H9 (cell line): ENCODE results near the gene MYLK. TPM values are rescaled to one million over a fixed set of nuclear protein-coding genes. Genes with fewer than 3 reads are reported as not detected.

Experiments
- DNase-seq: peaks from one replicate; pipeline ENCODE4 v3.0.0-alpha.2; 2017
- H2AFZ ChIP-seq: one replicate; pipeline ENCODE4 v1.6.1; 2013; ENCODE audit warnings: mild to moderate bottlenecking, low read length, control low read depth, moderate library complexity
- H2AK5ac ChIP-seq: 2 replicates; pipeline ENCODE4 v1.6.1; 2013; ENCODE audit warnings: low read length, control low read depth, mixed read lengths; ENCODE audit not compliant: insufficient read length
- H2BK120ac ChIP-seq: one replicate; pipeline ENCODE4 v1.6.1; 2013; ENCODE audit warnings: low read depth, mild to moderate bottlenecking, low read length, control low read depth, inconsistent platforms; ENCODE audit not compliant: poor library complexity, severe bottlenecking
- H2BK12ac ChIP-seq: 2 replicates; pipeline ENCODE4 v1.6.1; 2013; ENCODE audit warnings: low read length, control low read depth, mixed read lengths, low read depth; ENCODE audit not compliant: insufficient read length
- H2BK15ac ChIP-seq: 2 replicates; pipeline ENCODE4 v1.6.1; 2013; ENCODE audit warnings: low read depth, low read length, control low read depth
- H2BK20ac ChIP-seq: one replicate; pipeline ENCODE4 v1.6.1; 2013; ENCODE audit warnings: low read depth, mild to moderate bottlenecking, low read length, control low read depth, inconsistent platforms; ENCODE audit not compliant: poor library complexity, severe bottlenecking
- H2BK5ac ChIP-seq: 2 replicates; pipeline ENCODE4 v1.6.1; 2013; ENCODE audit warnings: low read length, control low read depth, mixed read lengths; ENCODE audit not compliant: insufficient read length
- H3K14ac ChIP-seq: 2 replicates; pipeline ENCODE4 v1.6.1; 2013; ENCODE audit warnings: low read length, control low read depth; ENCODE audit not compliant: insufficient read depth
- H3K18ac ChIP-seq: 2 replicates; pipeline ENCODE4 v1.6.1; 2013; ENCODE audit warnings: low read depth, mild to moderate bottlenecking, mixed read lengths, low read length, control low read depth; ENCODE audit not compliant: insufficient read length
- H3K23ac ChIP-seq: 2 replicates; pipeline ENCODE4 v1.6.1; 2013; ENCODE audit warnings: low read length, control low read depth, mixed read lengths, low read depth; ENCODE audit not compliant: insufficient read length
- H3K23me2 ChIP-seq: 2 replicates; pipeline ENCODE4 v1.6.1; 2013; ENCODE audit warnings: low read depth, mild to moderate bottlenecking, mixed read lengths, low read length, control low read depth; ENCODE audit not compliant: insufficient read length, poor library complexity, severe bottlenecking
- H3K27ac ChIP-seq: 2 replicates; pipeline ENCODE4 v1.5.1; 2013; ENCODE audit warnings: low read length, control low read depth, mixed read lengths, low read depth; ENCODE audit not compliant: insufficient read length
- H3K27me3 ChIP-seq: 2 replicates; pipeline ENCODE4 v1.6.1; 2013; ENCODE audit warnings: low read length, control low read depth, inconsistent platforms; ENCODE audit not compliant: insufficient read depth
- H3K4ac ChIP-seq: 2 replicates; pipeline ENCODE4 v1.6.1; 2013; ENCODE audit warnings: low read depth, mild to moderate bottlenecking, control low read depth, inconsistent platforms, low read length, moderate library complexity
- H3K4me1 ChIP-seq: 2 replicates; pipeline ENCODE4 v1.6.1; 2013; ENCODE audit warnings: low read length, control low read depth, inconsistent platforms; ENCODE audit not compliant: insufficient read depth
- H3K4me2 ChIP-seq: 2 replicates; pipeline ENCODE4 v1.6.1; 2013; ENCODE audit warnings: low read length, control low read depth, mixed read lengths; ENCODE audit not compliant: insufficient read length, insufficient read depth
- H3K56ac ChIP-seq: 2 replicates; pipeline ENCODE4 v1.6.1; 2013; ENCODE audit warnings: low read depth, mild to moderate bottlenecking, mixed read lengths, low read length, control low read depth; ENCODE audit not compliant: insufficient read length
- H3K79me1 ChIP-seq: 2 replicates; pipeline ENCODE4 v1.6.1; 2013; ENCODE audit warnings: low read depth, mild to moderate bottlenecking, moderate library complexity, low read length, control low read depth, inconsistent platforms; ENCODE audit not compliant: insufficient read depth, poor library complexity, severe bottlenecking
- H3K79me2 ChIP-seq: 2 replicates; pipeline ENCODE4 v1.6.1; 2013; ENCODE audit warnings: low read length, control low read depth, inconsistent platforms; ENCODE audit not compliant: insufficient read depth
- H3K9ac ChIP-seq: 2 replicates; pipeline ENCODE4 v1.6.1; 2013; ENCODE audit warnings: low read length, control low read depth, mixed read lengths; ENCODE audit not compliant: insufficient read length; ENCODE audit errors: extremely low read depth
- H3K9me3 ChIP-seq: one replicate; pipeline ENCODE4 v1.6.1; 2013; ENCODE audit warnings: low read depth, low read length, inconsistent platforms; ENCODE audit not compliant: control insufficient read depth
- H3T11ph ChIP-seq: one replicate; pipeline ENCODE4 v1.6.1; 2013; ENCODE audit warnings: mild to moderate bottlenecking, low read length, control low read depth, inconsistent platforms
- H4K20me1 ChIP-seq: one replicate; pipeline ENCODE4 v1.6.1; 2013; ENCODE audit not compliant: control insufficient read depth, insufficient read length, insufficient read depth
- H4K5ac ChIP-seq: 2 replicates; pipeline ENCODE4 v1.6.1; 2013; ENCODE audit warnings: low read depth, mild to moderate bottlenecking, mixed read lengths, low read length, control low read depth; ENCODE audit not compliant: insufficient read length
- H4K8ac ChIP-seq: replicated peaks from 2 replicates; pipeline ENCODE4 v1.6.1; 2013; ENCODE audit warnings: low read length, control low read depth, mixed read lengths, low read depth; ENCODE audit not compliant: insufficient read length
- H4K91ac ChIP-seq: 2 replicates; pipeline ENCODE4 v1.6.1; 2013; ENCODE audit warnings: low read depth, mild to moderate bottlenecking, moderate library complexity, mixed read lengths, low read length, control low read depth; ENCODE audit not compliant: insufficient read length
- H3K27ac Mint-ChIP-seq, 3 experiments: 2 replicates in 2 of 3; 3 replicates in 1 of 3; pipeline ENCODE4 v1.8.0; 2020 to 2021; ENCODE audit warnings: mixed read lengths in 3 of 3, mild to moderate bottlenecking in 1 of 3, moderate library complexity in 1 of 3
- H3K27me3 Mint-ChIP-seq: 2 replicates; pipeline ENCODE4 v1.8.0; 2021; ENCODE audit warnings: low read depth, mild to moderate bottlenecking, moderate library complexity, mixed read lengths
- H3K36me3 Mint-ChIP-seq, 3 experiments: 2 replicates in 2 of 3; 3 replicates in 1 of 3; pipeline ENCODE4 v1.8.0; 2020 to 2021; ENCODE audit warnings: low read depth in 3 of 3, mixed read lengths in 3 of 3; ENCODE audit not compliant: insufficient read depth in 1 of 3
- H3K4me1 Mint-ChIP-seq, 2 experiments: 2 replicates each; pipeline ENCODE4 v1.8.0; 2020; ENCODE audit warnings: mixed read lengths in 2 of 2
- H3K4me3 Mint-ChIP-seq, 2 experiments: 2 replicates in 1 of 2; 3 replicates in 1 of 2; pipeline ENCODE4 v1.8.0; 2020 to 2021; ENCODE audit warnings: mild to moderate bottlenecking in 2 of 2, mixed read lengths in 2 of 2, moderate library complexity in 1 of 2
- H3K9me3 Mint-ChIP-seq, 2 experiments: 2 replicates in 1 of 2; 3 replicates in 1 of 2; pipeline ENCODE4 v1.8.0; 2020; ENCODE audit warnings: mild to moderate bottlenecking in 2 of 2, mixed read lengths in 2 of 2, moderate library complexity in 1 of 2
- WGBS: extraction: QIAGEN DNeasy Blood & Tissue Kit; methylation state at CpG from one replicate; pipeline ENCODE4 v1.1.7; 2013; ENCODE audit warnings: missing lambda C conversion rate, low lambda C conversion rate, mixed read lengths; ENCODE audit not compliant: insufficient read length; ENCODE audit errors: extremely low coverage; 5-methylcytosine and 5-hydroxymethylcytosine counted together
- total RNA-seq: library from RNA; stranded (reverse); gene quantifications from 2 replicates; pipeline ENCODE4 v1.2.1, GENCODE V29; 2021
- TF ChIP-seq, protein P1 (sequence below): fragments of 200-600 bp; sonication (generic); conservative IDR thresholded peaks from 3 replicates; pipeline ENCODE4 v1.8.0; 2021; ENCODE audit warnings: antibody characterized with exemption, mild to moderate bottlenecking

Gene MYLK
- total RNA-seq, 1 experiment from 2014 or later = 10.1 TPM

DNA sequence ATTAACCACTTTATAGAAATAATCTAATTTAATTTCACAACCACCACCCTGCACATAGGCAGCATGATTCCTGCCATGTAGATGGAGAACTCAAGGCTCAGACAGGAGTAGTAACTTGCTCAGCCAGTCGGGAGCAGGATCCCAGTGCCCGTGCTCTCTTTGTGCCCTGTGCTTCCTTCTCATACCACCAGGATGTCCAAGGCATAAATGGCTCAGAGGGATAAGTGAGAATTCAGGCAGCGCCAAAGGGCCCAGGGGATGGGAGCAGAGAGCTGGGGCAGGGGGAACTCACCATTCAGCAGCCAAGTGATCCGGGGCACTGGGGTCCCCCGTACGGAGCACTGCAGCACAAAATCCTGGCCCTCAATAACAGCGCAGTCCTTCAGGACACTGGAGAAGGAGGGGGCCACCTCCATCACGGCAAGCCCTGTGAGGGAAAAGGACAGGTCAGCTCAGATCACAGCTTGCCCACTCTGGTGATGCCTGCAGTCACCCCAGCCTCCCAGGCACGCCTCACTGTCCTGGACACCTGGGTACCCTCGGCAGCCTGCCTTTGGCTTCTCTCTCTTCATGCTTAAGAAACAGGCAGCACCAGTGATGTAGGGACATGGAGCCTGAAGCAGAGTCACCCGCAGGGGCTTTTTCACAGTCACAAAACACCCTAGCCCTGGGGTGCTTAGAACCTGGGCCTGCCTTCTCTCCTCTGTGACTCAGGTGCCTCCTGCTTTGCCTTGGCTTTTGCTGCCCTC, 158.3 kb downstream of the MYLK start:
- Mint-ChIP-seq H3K27me3 (no peaks in the 10 kb centered on the region), H3K4me3 (no peak overlapping the region), H3K27ac (peak overlapping the region in 1 of 3 experiments; percentile 44; a peak in 3 of 7 replicates), H3K9me3 (no peaks in the 10 kb centered on the region), H3K4me1 (peaks cover 2% of the 10 kb centered on the region in 2 experiments; a peak in 2 of 4 replicates), H3K36me3 (no peaks in the 10 kb centered on the region)
- Histone ChIP-seq H3K79me2 (no peaks in the 10 kb centered on the region), H3K4me2 (no peak overlapping the region), H2BK12ac (no peak overlapping the region), H3K79me1 (no peaks in the 10 kb centered on the region), H3K9ac (no peak overlapping the region), H4K20me1 (no peaks in the 10 kb centered on the region), H4K5ac (no peak overlapping the region), H2BK120ac (no peak overlapping the region), H3K18ac (no peak overlapping the region), H3K4ac (no peak overlapping the region), H4K91ac (no peak overlapping the region), H3K14ac (no peak overlapping the region; the same call in 1 of the 2 replicates), H3K4me1 (no peaks in the 10 kb centered on the region), H4K8ac (no peak overlapping the region), H3K27me3 (no peaks in the 10 kb centered on the region), H3K27ac (no peak overlapping the region), H2BK20ac (no peak overlapping the region), H3K23ac (no peak overlapping the region), H2BK15ac (no peak overlapping the region), H3K56ac (no peak overlapping the region), H3K23me2 (no peaks in the 10 kb centered on the region), H3K9me3 (no peaks in the 10 kb centered on the region), H2BK5ac (no peak overlapping the region), H2AK5ac (no peak overlapping the region), H2AFZ (no peak overlapping the region), H3T11ph (no peak overlapping the region)
- no CpG with 5 or more reads among the region's 11 CpGs for WGBS
- TF ChIP-seq, protein P1, sequence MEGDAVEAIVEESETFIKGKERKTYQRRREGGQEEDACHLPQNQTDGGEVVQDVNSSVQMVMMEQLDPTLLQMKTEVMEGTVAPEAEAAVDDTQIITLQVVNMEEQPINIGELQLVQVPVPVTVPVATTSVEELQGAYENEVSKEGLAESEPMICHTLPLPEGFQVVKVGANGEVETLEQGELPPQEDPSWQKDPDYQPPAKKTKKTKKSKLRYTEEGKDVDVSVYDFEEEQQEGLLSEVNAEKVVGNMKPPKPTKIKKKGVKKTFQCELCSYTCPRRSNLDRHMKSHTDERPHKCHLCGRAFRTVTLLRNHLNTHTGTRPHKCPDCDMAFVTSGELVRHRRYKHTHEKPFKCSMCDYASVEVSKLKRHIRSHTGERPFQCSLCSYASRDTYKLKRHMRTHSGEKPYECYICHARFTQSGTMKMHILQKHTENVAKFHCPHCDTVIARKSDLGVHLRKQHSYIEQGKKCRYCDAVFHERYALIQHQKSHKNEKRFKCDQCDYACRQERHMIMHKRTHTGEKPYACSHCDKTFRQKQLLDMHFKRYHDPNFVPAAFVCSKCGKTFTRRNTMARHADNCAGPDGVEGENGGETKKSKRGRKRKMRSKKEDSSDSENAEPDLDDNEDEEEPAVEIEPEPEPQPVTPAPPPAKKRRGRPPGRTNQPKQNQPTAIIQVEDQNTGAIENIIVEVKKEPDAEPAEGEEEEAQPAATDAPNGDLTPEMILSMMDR = peak; percentile 33; the same call in 1 of the 3 replicates
- no peak for DNase-seq
